Measurements from ENCODE around the gene DRICH1.

Gene DRICH1

DNA sequence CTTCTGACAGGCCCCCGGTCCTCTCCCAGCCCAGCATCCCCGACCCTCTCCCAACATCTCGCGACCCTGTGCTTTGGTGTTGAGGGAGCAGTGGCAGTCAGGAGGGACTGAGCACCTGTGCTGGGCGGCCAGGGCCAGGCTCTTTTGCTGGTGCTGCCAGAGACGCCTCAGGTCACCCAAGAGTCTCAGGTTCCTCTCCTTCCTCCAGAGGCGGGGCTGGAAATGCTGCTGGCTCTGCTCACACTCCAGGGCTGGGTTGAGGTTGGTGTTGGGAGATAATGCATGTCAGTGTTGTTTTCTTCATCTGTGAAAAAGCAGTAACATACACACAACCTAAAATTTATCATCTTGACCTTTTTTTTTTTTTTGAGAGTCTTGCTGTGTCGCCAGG is 50.9 kb downstream of the DRICH1 start:
- Histone ChIP-seq H3K27me3 (ENCODE audit: low read length) (no peaks in the 10 kb centered on the region), H3K27ac (ENCODE audit: low read depth, low read length) (no peak overlapping the region), H3K4me2 (ENCODE audit: low read depth, low read length, poor library complexity, severe bottlenecking) (no peak overlapping the region)

DNA sequence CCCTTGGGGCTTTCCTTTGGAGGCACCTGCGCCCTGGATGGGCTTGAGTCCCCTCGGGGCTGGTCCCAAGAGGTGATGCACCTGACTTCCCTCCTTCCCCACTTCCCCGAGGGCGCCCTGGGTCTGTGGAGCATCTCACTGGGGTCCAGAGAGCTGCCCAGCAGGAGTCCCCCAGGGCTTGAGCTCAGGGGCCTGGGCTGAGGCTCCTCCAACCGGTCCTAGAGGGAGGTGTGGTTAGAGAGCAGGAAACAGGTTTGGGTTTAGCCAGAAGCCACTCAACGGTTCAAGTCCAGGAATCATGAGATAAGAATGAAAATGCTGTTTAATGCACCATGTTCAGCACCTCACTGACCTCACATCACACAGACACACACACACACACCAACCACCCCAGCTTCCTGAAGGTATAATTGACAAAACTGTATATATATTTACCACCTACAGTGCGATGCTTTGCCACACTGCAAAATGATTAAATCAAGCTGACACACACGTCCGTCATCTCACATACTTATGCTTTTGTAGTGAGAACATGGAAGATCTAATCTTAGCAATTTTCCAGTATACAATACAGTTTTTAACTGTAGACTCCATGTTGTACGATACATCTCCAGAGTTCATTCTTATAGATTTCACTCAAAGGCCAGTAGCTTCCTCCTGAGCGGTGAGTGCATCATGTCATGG is 51.4 kb downstream of the DRICH1 start:
- H3F3A ChIP-seq (ENCODE audit: insufficient read depth), result no peaks in the 10 kb centered on the region
- H3K9me3 ChIP-seq (ENCODE audit: insufficient read depth, low read length), result no peaks in the 10 kb centered on the region
- no peak overlapping the region for H2AFZ ChIP-seq (ENCODE audit: low read depth, low read length, severe bottlenecking)
- H4K20me1 ChIP-seq (ENCODE audit: low read depth, low read length), result no peaks in the 10 kb centered on the region
- no peaks in the 10 kb centered on the region for H3K36me3 ChIP-seq (ENCODE audit: low read length)
- H3K79me2 ChIP-seq (ENCODE audit: insufficient read depth, low read length), result no peaks in the 10 kb centered on the region
- TF ChIP-seq, protein P1, sequence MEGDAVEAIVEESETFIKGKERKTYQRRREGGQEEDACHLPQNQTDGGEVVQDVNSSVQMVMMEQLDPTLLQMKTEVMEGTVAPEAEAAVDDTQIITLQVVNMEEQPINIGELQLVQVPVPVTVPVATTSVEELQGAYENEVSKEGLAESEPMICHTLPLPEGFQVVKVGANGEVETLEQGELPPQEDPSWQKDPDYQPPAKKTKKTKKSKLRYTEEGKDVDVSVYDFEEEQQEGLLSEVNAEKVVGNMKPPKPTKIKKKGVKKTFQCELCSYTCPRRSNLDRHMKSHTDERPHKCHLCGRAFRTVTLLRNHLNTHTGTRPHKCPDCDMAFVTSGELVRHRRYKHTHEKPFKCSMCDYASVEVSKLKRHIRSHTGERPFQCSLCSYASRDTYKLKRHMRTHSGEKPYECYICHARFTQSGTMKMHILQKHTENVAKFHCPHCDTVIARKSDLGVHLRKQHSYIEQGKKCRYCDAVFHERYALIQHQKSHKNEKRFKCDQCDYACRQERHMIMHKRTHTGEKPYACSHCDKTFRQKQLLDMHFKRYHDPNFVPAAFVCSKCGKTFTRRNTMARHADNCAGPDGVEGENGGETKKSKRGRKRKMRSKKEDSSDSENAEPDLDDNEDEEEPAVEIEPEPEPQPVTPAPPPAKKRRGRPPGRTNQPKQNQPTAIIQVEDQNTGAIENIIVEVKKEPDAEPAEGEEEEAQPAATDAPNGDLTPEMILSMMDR (IDR thresholded peaks at IDR 0.05; ENCODE audit: insufficient read depth, low read length, poor library complexity, severe bottlenecking), result no peak
- TF ChIP-seq EZH2phosphoT487 (conservative IDR thresholded peaks at IDR 0.05; ENCODE audit: low read length), result no peak
- H3K9me2 ChIP-seq (replicated peaks; ENCODE audit: insufficient read depth, low read length), result no peaks in the 10 kb centered on the region
- H3K27me3 ChIP-seq (ENCODE audit: low read length), result no peaks in the 10 kb centered on the region
- H3K27ac ChIP-seq (ENCODE audit: low read depth, low read length), result no peak overlapping the region
- H3K4me2 ChIP-seq (ENCODE audit: low read depth, low read length, poor library complexity, severe bottlenecking), result no peak overlapping the region
- no peak overlapping the region for H3K9ac ChIP-seq (ENCODE audit: low read length)
- H3K4me3 ChIP-seq (ENCODE audit: insufficient read depth, low read length, poor library complexity, severe bottlenecking), result no peak overlapping the region

More for the DNA sequence above, 50.9 kb downstream of the DRICH1 start:
- Histone ChIP-seq H3K9ac (ENCODE audit: low read length) (no peak overlapping the region), H3F3A (ENCODE audit: insufficient read depth) (no peaks in the 10 kb centered on the region), H3K9me3 (ENCODE audit: insufficient read depth, low read length) (no peaks in the 10 kb centered on the region), H2AFZ (ENCODE audit: low read depth, low read length, severe bottlenecking) (no peak overlapping the region), H3K4me3 (ENCODE audit: insufficient read depth, low read length, poor library complexity, severe bottlenecking) (no peak overlapping the region), H3K36me3 (ENCODE audit: low read length) (no peaks in the 10 kb centered on the region), H3K9me2 (replicated peaks; ENCODE audit: insufficient read depth, low read length) (no peaks in the 10 kb centered on the region), H4K20me1 (ENCODE audit: low read depth, low read length) (no peaks in the 10 kb centered on the region), H3K79me2 (ENCODE audit: insufficient read depth, low read length) (no peaks in the 10 kb centered on the region)
- no peak for TF ChIP-seq EZH2phosphoT487 (conservative IDR thresholded peaks at IDR 0.05; ENCODE audit: low read length)
- TF ChIP-seq, protein P1 (IDR thresholded peaks at IDR 0.05; ENCODE audit: insufficient read depth, low read length, poor library complexity, severe bottlenecking), result no peak

DNA sequence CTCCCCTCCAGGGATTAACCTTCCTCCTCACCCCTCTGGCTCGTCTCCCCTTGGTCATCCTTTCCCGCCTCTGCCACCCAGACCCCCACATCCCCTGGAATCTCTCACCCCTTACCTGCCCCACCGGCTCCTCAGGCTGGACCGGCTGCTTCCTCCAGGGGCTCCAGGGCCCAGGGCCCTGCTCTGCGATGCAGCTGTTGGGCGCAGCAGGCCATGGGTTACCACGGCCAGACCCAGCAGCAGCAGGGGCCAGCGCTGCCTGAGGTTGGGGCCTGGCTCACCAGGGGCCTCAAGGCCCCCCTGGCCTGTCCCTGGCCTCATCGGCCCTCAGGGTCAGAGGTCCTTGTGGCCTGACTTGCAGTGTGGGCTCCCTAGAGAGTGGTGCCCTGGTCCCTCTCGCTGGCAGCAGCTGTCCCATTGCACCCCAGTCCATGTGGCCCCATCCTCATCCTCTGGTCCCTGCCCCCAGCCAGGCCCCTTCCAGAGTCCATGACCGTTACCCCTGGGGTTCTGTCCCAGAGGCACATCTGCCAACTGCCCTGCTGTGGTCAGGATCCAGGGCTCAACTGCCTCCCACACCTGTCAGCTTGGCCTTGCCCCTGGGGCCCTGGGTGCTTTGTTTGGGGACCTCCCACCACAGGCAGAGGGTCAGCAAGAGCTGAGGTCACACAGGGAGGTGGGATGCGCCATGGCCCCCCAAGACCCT is 52.1 kb downstream of the DRICH1 start, which contains the start of gene IGLL1:
Gene IGLL1 (minus strand): TSS at position 421 of the 706 bp plus-strand sequence. CDS start 100 bp downstream, at position 321.
- no peaks in the 10 kb centered on the region for H3K9me2 ChIP-seq (replicated peaks; ENCODE audit: insufficient read depth, low read length)
- H3K9me3 ChIP-seq (ENCODE audit: insufficient read depth, low read length), result no peaks in the 10 kb centered on the region
- no peak within 1 kb of the TSS for H3K4me3 ChIP-seq (ENCODE audit: insufficient read depth, low read length, poor library complexity, severe bottlenecking)
- H3K36me3 ChIP-seq (ENCODE audit: low read length), result no peaks in the 10 kb centered on the region
- TF ChIP-seq, protein P1 (IDR thresholded peaks at IDR 0.05; ENCODE audit: insufficient read depth, low read length, poor library complexity, severe bottlenecking), result no peak
- TF ChIP-seq EZH2phosphoT487 (conservative IDR thresholded peaks at IDR 0.05; ENCODE audit: low read length), result no peak
- H3F3A ChIP-seq (ENCODE audit: insufficient read depth), result no peaks in the 10 kb centered on the region
- no peaks in the 10 kb centered on the region for H3K27me3 ChIP-seq (ENCODE audit: low read length)
- H3K4me2 ChIP-seq (ENCODE audit: low read depth, low read length, poor library complexity, severe bottlenecking), result no peak within 1 kb of the TSS
- no peaks in the 10 kb centered on the region for H4K20me1 ChIP-seq (ENCODE audit: low read depth, low read length)
- H3K79me2 ChIP-seq (ENCODE audit: insufficient read depth, low read length), result no peaks in the 10 kb centered on the region
- H2AFZ ChIP-seq (ENCODE audit: low read depth, low read length, severe bottlenecking), result no peak within 1 kb of the TSS
- H3K9ac ChIP-seq (ENCODE audit: low read length), result no peak within 1 kb of the TSS
- no peak within 1 kb of the TSS for H3K27ac ChIP-seq (ENCODE audit: low read depth, low read length)
